ENCODE data around the gene LRP1B.

The LRP1B gene

DNA sequence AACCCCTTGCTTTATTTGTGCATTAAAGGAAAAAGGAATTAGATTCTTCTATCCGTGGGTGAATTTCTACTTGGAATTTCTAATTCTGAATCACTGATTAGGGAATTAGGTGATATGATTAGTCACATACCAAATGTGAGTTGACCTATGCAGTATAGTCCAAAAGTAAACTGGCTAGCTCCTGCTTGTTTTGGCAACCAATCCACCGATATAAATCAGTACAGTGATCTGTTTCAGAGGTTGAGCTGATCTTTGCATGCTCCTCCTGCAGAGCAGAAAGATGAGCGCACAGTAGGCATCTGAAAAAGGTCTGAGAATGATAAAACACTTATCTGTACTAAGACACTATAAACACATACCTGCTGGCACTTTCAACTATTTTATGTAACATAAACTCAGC, 86.6 kb downstream of the LRP1B start:
- Mint-ChIP-seq H3K4me3 (no peak overlapping the region), H3K4me1 (no peaks in the 10 kb centered on the region), H3K27ac (no peak overlapping the region), H3K9me3 (no peaks in the 10 kb centered on the region), H3K36me3 (ENCODE audit: low read depth) (no peaks in the 10 kb centered on the region), H3K27me3 (ENCODE audit: low read depth) (no peaks in the 10 kb centered on the region)
- TF ChIP-seq, protein P1, sequence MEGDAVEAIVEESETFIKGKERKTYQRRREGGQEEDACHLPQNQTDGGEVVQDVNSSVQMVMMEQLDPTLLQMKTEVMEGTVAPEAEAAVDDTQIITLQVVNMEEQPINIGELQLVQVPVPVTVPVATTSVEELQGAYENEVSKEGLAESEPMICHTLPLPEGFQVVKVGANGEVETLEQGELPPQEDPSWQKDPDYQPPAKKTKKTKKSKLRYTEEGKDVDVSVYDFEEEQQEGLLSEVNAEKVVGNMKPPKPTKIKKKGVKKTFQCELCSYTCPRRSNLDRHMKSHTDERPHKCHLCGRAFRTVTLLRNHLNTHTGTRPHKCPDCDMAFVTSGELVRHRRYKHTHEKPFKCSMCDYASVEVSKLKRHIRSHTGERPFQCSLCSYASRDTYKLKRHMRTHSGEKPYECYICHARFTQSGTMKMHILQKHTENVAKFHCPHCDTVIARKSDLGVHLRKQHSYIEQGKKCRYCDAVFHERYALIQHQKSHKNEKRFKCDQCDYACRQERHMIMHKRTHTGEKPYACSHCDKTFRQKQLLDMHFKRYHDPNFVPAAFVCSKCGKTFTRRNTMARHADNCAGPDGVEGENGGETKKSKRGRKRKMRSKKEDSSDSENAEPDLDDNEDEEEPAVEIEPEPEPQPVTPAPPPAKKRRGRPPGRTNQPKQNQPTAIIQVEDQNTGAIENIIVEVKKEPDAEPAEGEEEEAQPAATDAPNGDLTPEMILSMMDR (IDR thresholded peaks at IDR 0.05; ENCODE audit: unreplicated experiment in 3 of 3), result no peak

DNA sequence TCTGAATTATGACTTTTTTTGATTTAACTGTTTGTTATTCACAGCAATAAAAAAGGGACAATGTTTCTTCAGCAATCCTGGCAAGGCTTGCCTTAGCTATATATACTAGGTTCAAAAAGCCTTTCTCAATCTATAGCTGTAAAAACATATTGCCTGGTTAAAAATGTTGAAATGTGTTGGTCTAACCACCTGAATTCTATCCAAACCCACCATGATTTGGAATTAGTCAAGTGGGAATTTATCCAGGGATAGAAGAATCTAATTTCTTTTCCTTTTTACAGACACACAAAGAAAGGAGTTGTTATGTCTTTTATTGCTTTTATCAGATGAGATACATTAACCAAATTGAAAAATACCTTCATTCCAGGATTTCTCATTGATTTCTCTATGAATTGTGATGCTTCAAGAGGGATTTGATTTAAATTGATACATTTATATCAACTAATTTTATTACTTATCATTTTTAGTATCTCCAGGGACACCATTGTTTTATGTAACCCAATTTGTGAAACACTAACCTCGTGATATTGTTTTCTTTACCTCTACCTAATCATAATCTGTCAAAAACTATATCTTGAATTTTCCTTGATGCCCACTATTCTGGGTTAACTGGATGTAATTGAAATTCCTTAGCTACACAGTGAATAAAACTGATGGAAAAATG, 88.1 kb downstream of the LRP1B start:
- no peaks in the 10 kb centered on the region for H3K36me3 Mint-ChIP-seq (ENCODE audit: low read depth)
- H3K4me1 Mint-ChIP-seq, result no peaks in the 10 kb centered on the region
- no peaks in the 10 kb centered on the region for H3K27me3 Mint-ChIP-seq (ENCODE audit: low read depth)
- no peak overlapping the region for H3K4me3 Mint-ChIP-seq
- H3K27ac Mint-ChIP-seq, result no peak overlapping the region
- no peaks in the 10 kb centered on the region for H3K9me3 Mint-ChIP-seq
- TF ChIP-seq, protein P1 (IDR thresholded peaks at IDR 0.05; ENCODE audit: unreplicated experiment in 3 of 3), result no peak

DNA sequence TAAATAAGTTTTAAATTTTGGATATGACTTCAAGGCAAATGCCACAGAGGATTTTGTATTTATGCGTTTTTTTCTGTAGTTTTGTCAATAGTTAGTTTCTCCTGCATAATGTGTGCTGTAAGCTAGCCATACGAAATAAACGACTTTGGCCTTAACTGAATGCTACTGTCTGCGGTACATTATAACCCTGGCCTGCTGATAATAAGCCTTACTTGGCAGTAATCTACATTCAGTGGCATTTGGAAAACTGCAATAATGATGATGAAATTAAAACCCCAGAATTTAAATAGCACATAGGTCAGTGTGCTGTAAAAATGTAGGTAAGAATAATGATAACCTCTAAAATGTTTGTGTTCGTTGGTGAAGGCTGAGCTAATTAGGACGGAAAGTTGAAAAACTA, 88.8 kb downstream of the LRP1B start:
- no peaks in the 10 kb centered on the region for H3K4me1 Mint-ChIP-seq
- no peaks in the 10 kb centered on the region for H3K9me3 Mint-ChIP-seq
- H3K36me3 Mint-ChIP-seq (ENCODE audit: low read depth), result no peaks in the 10 kb centered on the region
- no peak overlapping the region for H3K4me3 Mint-ChIP-seq
- no peaks in the 10 kb centered on the region for H3K27me3 Mint-ChIP-seq (ENCODE audit: low read depth)
- TF ChIP-seq, protein P1 (IDR thresholded peaks at IDR 0.05; ENCODE audit: unreplicated experiment in 3 of 3), result no peak
- no peak overlapping the region for H3K27ac Mint-ChIP-seq

DNA sequence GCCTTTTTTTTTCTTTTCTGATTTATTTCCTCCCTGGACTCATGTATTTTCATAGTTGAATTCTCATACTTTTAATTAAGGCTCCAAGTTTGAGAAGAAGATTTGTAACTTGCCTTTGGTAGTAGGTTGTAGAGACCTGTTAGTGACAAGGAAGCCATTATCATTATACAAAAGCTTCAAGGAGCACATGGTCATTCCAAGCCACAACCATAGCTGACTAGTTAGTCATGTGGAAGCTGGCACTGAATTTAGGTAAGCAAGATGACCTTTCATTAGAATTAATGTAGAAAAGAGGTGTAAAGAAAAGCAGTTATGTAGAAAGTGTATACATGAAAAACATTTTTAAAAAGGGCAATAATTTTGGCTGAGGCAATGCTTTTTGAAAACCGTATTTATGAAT, 89.7 kb downstream of the LRP1B start:
- H3K4me3 Mint-ChIP-seq, result no peak overlapping the region
- H3K9me3 Mint-ChIP-seq, result no peaks in the 10 kb centered on the region
- H3K27me3 Mint-ChIP-seq (ENCODE audit: low read depth), result no peaks in the 10 kb centered on the region
- H3K36me3 Mint-ChIP-seq (ENCODE audit: low read depth), result no peaks in the 10 kb centered on the region
- TF ChIP-seq, protein P1 (IDR thresholded peaks at IDR 0.05; ENCODE audit: unreplicated experiment in 3 of 3), result no peak
- no peaks in the 10 kb centered on the region for H3K4me1 Mint-ChIP-seq
- H3K27ac Mint-ChIP-seq, result no peak overlapping the region

DNA sequence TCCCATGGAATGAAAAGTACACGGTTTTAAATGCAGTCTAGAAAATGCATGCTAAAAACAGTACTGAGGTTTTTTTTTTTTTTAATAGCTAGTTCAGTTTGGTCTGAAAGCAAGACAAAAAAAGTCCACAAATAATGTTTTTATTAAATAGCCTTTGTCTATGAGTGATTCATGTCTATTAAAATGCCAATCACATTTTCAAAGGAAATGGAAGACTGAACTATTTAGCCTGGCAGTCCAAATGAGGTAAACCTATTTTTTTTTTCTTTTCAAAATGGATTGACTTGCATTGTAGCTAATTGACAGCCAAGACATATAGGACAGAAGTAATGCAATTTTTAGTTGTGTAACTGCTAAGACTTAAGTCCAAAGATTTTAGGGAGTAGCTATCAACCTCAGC, 90.3 kb downstream of the LRP1B start:
- H3K4me3 Mint-ChIP-seq, result no peak overlapping the region
- no peaks in the 10 kb centered on the region for H3K9me3 Mint-ChIP-seq
- TF ChIP-seq, protein P1 (IDR thresholded peaks at IDR 0.05; ENCODE audit: unreplicated experiment in 3 of 3), result no peak
- H3K27ac Mint-ChIP-seq, result no peak overlapping the region
- no peaks in the 10 kb centered on the region for H3K27me3 Mint-ChIP-seq (ENCODE audit: low read depth)
- no peaks in the 10 kb centered on the region for H3K4me1 Mint-ChIP-seq
- no peaks in the 10 kb centered on the region for H3K36me3 Mint-ChIP-seq (ENCODE audit: low read depth)

DNA sequence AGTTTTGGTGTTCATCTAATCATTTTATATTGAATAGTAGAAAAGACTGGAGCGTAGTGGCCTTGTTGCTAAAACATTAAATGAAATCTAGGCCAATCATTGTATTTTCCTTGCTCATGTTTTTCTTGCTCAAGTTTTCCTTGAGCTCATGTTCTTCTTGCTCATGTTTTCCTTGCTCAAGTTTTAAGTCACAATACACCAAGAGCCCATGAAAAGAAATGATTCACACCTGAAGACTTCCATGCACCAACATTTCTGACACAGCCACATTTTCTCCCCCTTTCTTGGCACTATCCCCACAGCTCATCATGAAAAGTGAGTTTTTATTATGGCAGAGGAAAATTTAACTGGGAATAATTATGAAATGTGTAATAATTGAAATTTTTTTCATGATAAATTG, 92.0 kb downstream of the LRP1B start:
- no peaks in the 10 kb centered on the region for H3K36me3 Mint-ChIP-seq (ENCODE audit: low read depth)
- H3K4me3 Mint-ChIP-seq, result no peak overlapping the region

More for the DNA sequence above, 92.0 kb downstream of the LRP1B start:
- Mint-ChIP-seq H3K9me3 (no peaks in the 10 kb centered on the region), H3K4me1 (no peaks in the 10 kb centered on the region), H3K27ac (no peak overlapping the region), H3K27me3 (ENCODE audit: low read depth) (no peaks in the 10 kb centered on the region)
- TF ChIP-seq, protein P1 (IDR thresholded peaks at IDR 0.05; ENCODE audit: unreplicated experiment in 3 of 3), result no peak

Measured in nephron (organoid).